Measurements from ENCODE around the gene COL19A1.

The COL19A1 gene

DNA sequence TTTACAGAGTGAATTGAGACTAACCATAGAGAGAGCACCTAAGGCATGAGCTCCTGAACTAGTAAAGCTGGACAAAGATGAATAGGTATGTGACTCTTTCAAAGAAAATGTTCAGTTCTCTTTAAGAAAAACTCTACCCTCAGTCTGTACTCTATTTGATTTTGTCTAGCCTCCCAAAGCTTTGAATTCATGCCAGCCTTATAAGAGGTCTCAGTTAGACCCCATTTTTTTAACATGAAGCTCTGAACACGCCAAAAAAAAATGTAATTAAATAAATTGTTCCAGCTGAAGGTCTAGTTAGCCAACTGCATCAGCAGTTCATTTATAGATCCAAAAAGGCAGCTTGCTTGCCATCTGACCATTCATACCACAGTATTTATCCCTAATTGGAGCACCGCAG is 365.0 kb downstream of the COL19A1 start:
- DNase-seq (ENCODE audit: low spot score), result no peak

- no peak for DNase-seq (ENCODE audit: low spot score)
Observed at GRCh38 chr6:70234561-70235236, 368.3 kb downstream of the COL19A1 start.

- DNase-seq (ENCODE audit: low spot score), result no peak
Observed at GRCh38 chr6:70236343-70236742, 370.0 kb downstream of the COL19A1 start.

DNA sequence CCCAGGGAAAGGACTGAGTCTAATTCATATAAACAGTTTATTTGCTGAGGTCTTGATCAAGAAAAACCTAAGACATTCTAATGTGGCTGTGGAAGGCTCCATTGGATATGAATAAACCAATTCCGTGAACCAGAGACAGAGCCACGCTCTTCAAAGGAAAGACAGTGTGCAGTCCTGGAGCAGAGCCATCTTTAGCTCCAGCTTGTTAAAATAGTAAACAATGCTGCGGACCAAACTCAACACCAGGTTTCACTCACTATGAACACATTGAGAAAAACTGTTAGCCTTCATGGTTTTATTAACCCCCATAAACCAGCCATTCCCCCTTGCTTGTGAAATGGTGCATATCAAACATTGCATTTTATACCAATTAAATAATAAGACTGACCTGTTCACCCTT is 374.7 kb downstream of the COL19A1 start:
- DNase-seq (ENCODE audit: low spot score), result no peak

GRCh38 chr6:70241991-70242420 is 375.6 kb downstream of the COL19A1 start:
- no peak for DNase-seq (ENCODE audit: low spot score)

DNA sequence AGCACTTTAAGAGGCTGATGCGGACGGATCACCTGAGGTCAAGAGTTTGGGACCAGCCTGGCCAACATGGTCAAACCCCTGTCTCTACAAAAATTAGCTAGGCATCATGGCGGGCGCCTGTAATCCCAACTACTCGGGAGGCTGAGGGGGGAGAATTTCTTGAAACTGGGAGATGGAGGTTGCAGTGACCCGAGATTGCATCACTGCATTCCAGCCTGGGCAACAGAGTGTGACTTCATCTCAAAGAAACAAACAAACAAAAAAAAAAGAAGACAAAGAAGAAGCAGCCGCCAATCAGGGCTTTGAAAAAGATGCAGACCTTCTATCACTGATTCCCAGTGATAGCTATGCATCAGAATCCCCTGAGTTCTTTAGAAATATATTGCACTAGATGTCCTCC is 379.8 kb downstream of the COL19A1 start:
- no peak for DNase-seq (ENCODE audit: low spot score)

- DNase-seq (ENCODE audit: low spot score), result no peak
Observed at GRCh38 chr6:70252604-70253003, 386.2 kb downstream of the COL19A1 start.

DNA sequence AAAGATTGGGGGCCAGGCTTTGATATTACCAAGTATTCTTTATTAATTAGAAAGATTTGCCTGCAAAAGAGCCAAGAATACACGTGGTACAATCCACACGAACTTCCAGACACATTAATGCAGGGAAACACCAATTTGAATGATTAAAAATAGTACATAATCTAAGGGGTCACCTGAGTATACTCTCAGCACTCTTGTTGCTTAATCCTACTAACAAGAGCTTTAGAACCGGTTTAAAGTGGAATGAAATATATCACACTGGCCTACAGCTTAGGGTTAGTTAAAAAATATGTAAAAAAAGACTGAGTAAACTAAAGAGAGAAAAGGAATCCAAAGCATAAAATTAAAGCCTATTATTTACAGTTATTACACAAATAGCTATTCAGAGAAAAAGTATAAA is 387.6 kb downstream of the COL19A1 start:
- DNase-seq (ENCODE audit: low spot score), result no peak

- no peak for DNase-seq (ENCODE audit: low spot score)
Observed at GRCh38 chr6:70254784-70255183, 388.4 kb downstream of the COL19A1 start.

DNA sequence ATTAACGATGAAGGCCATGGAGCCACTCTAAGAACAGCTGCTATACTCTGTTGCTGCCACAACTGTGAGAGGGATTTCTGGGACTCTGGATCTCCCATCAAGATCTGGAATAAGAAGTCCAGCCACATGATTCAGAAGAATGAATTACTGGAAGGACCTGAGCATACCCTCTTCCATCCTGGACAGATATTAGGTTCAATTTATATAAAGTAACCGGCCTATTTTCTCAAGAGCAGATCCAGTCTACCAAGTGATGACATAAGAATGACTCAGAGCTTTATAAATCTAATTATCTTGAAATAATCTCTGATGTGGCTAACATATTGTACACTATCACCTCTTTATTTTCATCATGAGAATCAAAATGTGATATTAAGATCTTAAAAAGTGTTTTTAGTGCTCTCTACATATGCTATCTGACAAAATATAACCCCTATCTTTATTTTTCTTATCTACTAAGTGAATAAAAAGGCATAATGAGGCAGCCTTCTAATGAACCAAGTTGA is 391.5 kb downstream of the COL19A1 start:
- no peak for DNase-seq (ENCODE audit: low spot score)

- no peak for DNase-seq (ENCODE audit: low spot score)
Observed at GRCh38 chr6:70258483-70258882, 392.1 kb downstream of the COL19A1 start.

Measured in CD4-positive, alpha-beta T cell treated with Interleukin-2 at 100 ng/mL for 4 hours (primary cell).